IMR-90 (cell line): ENCODE measurements around the gene USP31. TPM values are rescaled to one million over a fixed set of nuclear protein-coding genes. Genes with fewer than 3 reads are reported as not detected.

Experiments
- ATAC-seq: fragments of 200-7000 bp; cut with Tn5 transposase; 2 replicates; pipeline ENCODE4 v1.9.1; 2020; ENCODE audit warnings: low read depth, mild to moderate bottlenecking, moderate library complexity
- BruUV-seq: library from RNA; stranded (reverse); fragments of 400-500 nt; replicated peaks from 2 replicates; lab custom pipeline; 2021; lab: Mats Ljungman, UMichigan
- CTCF ChIA-PET: fragments of 300-600 bp; formaldehyde crosslinking; extraction: SDS; loops from one replicate; lab custom pipeline; 2021; ENCODE audit warnings: antibody characterized with exemption; lab: Yijun Ruan, JAX
- POLR2A ChIA-PET: fragments of 300-600 bp; sonication (Branson Sonifier 250); formaldehyde crosslinking; loops from one replicate; lab custom pipeline; 2022; ENCODE audit warnings: antibody characterized with exemption; ENCODE audit not compliant: unreplicated experiment; lab: Charles Lee
- DNase-seq: peaks from one replicate; pipeline ENCODE4 v3.0.0; 2013
- H2AFZ ChIP-seq: replicated peaks from 2 replicates; pipeline ENCODE3; 2013; ENCODE audit warnings: low read length, mild to moderate bottlenecking; ENCODE audit not compliant: poor library complexity
- H2AK5ac ChIP-seq: 2 replicates; pipeline ENCODE4 v1.6.1; 2013; ENCODE audit warnings: low read depth, low read length, inconsistent platforms
- H2AK9ac ChIP-seq: replicated peaks from 2 replicates; pipeline ENCODE3; 2013; ENCODE audit warnings: mild to moderate bottlenecking, low read depth, low read length, moderate library complexity; ENCODE audit not compliant: poor library complexity
- H2BK120ac ChIP-seq: 2 replicates; pipeline ENCODE4 v1.6.1; 2013; ENCODE audit warnings: low read depth, low read length, inconsistent platforms
- H2BK15ac ChIP-seq: 3 replicates; pipeline ENCODE4 v1.6.1; 2013; ENCODE audit warnings: low read depth, low read length, inconsistent platforms
- H2BK20ac ChIP-seq: 2 replicates; pipeline ENCODE4 v1.6.1; 2013; ENCODE audit warnings: low read depth, mild to moderate bottlenecking, inconsistent platforms, low read length, moderate library complexity
- H2BK5ac ChIP-seq: 2 replicates; pipeline ENCODE4 v1.6.1; 2013; ENCODE audit warnings: mild to moderate bottlenecking, low read depth, low read length, inconsistent platforms; ENCODE audit not compliant: poor library complexity, severe bottlenecking
- H3K14ac ChIP-seq: replicated peaks from 2 replicates; pipeline ENCODE4 v1.6.1; 2013; ENCODE audit warnings: low read depth, low read length, inconsistent platforms
- H3K18ac ChIP-seq: 2 replicates; pipeline ENCODE4 v1.6.1; 2013; ENCODE audit warnings: low read depth, low read length, control low read depth
- H3K23ac ChIP-seq: 2 replicates; pipeline ENCODE4 v1.6.1; 2013; ENCODE audit warnings: low read depth, low read length, inconsistent platforms
- H3K27ac ChIP-seq: 2 replicates; pipeline ENCODE4 v1.5.1; 2013; ENCODE audit warnings: mild to moderate bottlenecking, control low read depth, low read length; ENCODE audit not compliant: insufficient read depth
- H3K27me3 ChIP-seq: 2 replicates; pipeline ENCODE4 v1.6.1; 2013; ENCODE audit warnings: low read length; ENCODE audit not compliant: control insufficient read depth, insufficient read depth
- H3K36me3 ChIP-seq: 2 replicates; pipeline ENCODE4 v1.6.1; 2013; ENCODE audit warnings: low read length, mixed read lengths; ENCODE audit not compliant: control insufficient read depth, insufficient read depth
- H3K4ac ChIP-seq: 2 replicates; pipeline ENCODE4 v1.6.1; 2013; ENCODE audit warnings: low read depth, low read length, inconsistent platforms
- H3K4me1 ChIP-seq: 2 replicates; pipeline ENCODE4 v1.6.1; 2013; ENCODE audit warnings: low read length, mixed read lengths; ENCODE audit not compliant: control insufficient read depth, insufficient read depth
- H3K4me2 ChIP-seq: 2 replicates; pipeline ENCODE4 v1.6.1; 2013; ENCODE audit warnings: low read depth, mild to moderate bottlenecking, control low read depth, low read length, moderate library complexity
- H3K4me3 ChIP-seq: 2 replicates; pipeline ENCODE4 v1.5.1; 2013; ENCODE audit warnings: low read depth, mild to moderate bottlenecking, control low read depth, low read length, moderate library complexity; ENCODE audit not compliant: insufficient read depth
- H3K56ac ChIP-seq: 2 replicates; pipeline ENCODE4 v1.6.1; 2013; ENCODE audit warnings: low read length, inconsistent platforms; ENCODE audit not compliant: insufficient read depth; ENCODE audit errors: extremely low read depth
- H3K79me1 ChIP-seq, 2 experiments: 2 replicates each; pipeline ENCODE4 v1.6.1; 2013; ENCODE audit warnings: low read length in 2 of 2, inconsistent platforms in 1 of 2, low read depth in 1 of 2
- H3K9ac ChIP-seq: 2 replicates; pipeline ENCODE4 v1.6.1; 2013; ENCODE audit warnings: low read depth, low read length, control low read depth
- H3K9me1 ChIP-seq: 2 replicates; pipeline ENCODE4 v1.6.1; 2013; ENCODE audit warnings: low read length, inconsistent platforms; ENCODE audit not compliant: insufficient read depth
- H3K9me3 ChIP-seq: 2 replicates; pipeline ENCODE4 v1.6.1; 2013; ENCODE audit warnings: low read length; ENCODE audit not compliant: control insufficient read depth, insufficient read depth
- H4K20me1 ChIP-seq: 2 replicates; pipeline ENCODE4 v1.6.1; 2013; ENCODE audit warnings: low read length, inconsistent platforms; ENCODE audit not compliant: insufficient read depth
- H4K5ac ChIP-seq: 2 replicates; pipeline ENCODE4 v1.6.1; 2013; ENCODE audit warnings: mild to moderate bottlenecking, low read depth, low read length, control low read depth
- H4K8ac ChIP-seq, 2 experiments: 2 replicates each; pipeline ENCODE4 v1.6.1; 2013; ENCODE audit warnings: low read depth in 2 of 2, low read length in 2 of 2, control low read depth in 1 of 2, inconsistent platforms in 1 of 2
- H4K91ac ChIP-seq: 2 replicates; pipeline ENCODE4 v1.6.1; 2013; ENCODE audit warnings: low read depth, low read length, inconsistent platforms; ENCODE audit not compliant: insufficient read depth
- CEBPB ChIP-seq: IDR thresholded peaks from 2 replicates; pipeline ENCODE4 v1.6.1; 2012; ENCODE audit warnings: low read depth, low read length, improper control_type of control experiment
- CHD1 ChIP-seq: IDR thresholded peaks from 2 replicates; pipeline ENCODE4 v1.6.1; 2012; ENCODE audit warnings: low read depth, low read length, improper control_type of control experiment
- CTCF ChIP-seq: conservative IDR thresholded peaks from 2 replicates; pipeline ENCODE4 v1.5.1; 2012; ENCODE audit warnings: mild to moderate bottlenecking, low read depth, low read length, improper control_type of control experiment
- FOS ChIP-seq: fragments of 150-350 bp; IDR thresholded peaks from 2 replicates; pipeline ENCODE4 v1.6.1; 2016; ENCODE audit warnings: low read depth, low read length
- MAFK ChIP-seq: IDR thresholded peaks from 2 replicates; pipeline ENCODE4 v1.6.1; 2012; ENCODE audit warnings: low read depth, low read length, improper control_type of control experiment
- MAZ ChIP-seq: IDR thresholded peaks from 2 replicates; pipeline ENCODE4 v1.6.1; 2012; ENCODE audit warnings: low read depth, mild to moderate bottlenecking, low read length, improper control_type of control experiment, moderate library complexity, borderline replicate concordance
- MXI1 ChIP-seq: IDR thresholded peaks from 2 replicates; pipeline ENCODE4 v1.6.1; 2012; ENCODE audit warnings: low read depth, mild to moderate bottlenecking, low read length, moderate library complexity, borderline replicate concordance
- POLR2A ChIP-seq: IDR thresholded peaks from 2 replicates; pipeline ENCODE4 v1.6.1; 2012; ENCODE audit warnings: mild to moderate bottlenecking, low read depth, low read length
- RAD21 ChIP-seq: IDR thresholded peaks from 2 replicates; pipeline ENCODE4 v1.6.1; 2012; ENCODE audit warnings: low read length, improper control_type of control experiment
- RCOR1 ChIP-seq: IDR thresholded peaks from 2 replicates; pipeline ENCODE4 v1.6.1; 2012; ENCODE audit warnings: mild to moderate bottlenecking, low read length, improper control_type of control experiment; ENCODE audit not compliant: insufficient replicate concordance
- RFX5 ChIP-seq: IDR thresholded peaks from 2 replicates; pipeline ENCODE4 v1.8.0; 2012; ENCODE audit warnings: low read depth, mild to moderate bottlenecking, low read length, moderate library complexity
- SMC3 ChIP-seq: fragments of 150-350 bp; IDR thresholded peaks from 2 replicates; pipeline ENCODE4 v1.6.1; 2016; ENCODE audit warnings: low read depth, mild to moderate bottlenecking, antibody characterized with exemption, low read length, moderate library complexity
- USF2 ChIP-seq: fragments of 150-350 bp; IDR thresholded peaks from 2 replicates; pipeline ENCODE4 v1.6.1; 2017; ENCODE audit warnings: mild to moderate bottlenecking, antibody characterized with exemption, low read length, low read depth
- WGBS, 2 experiments: methylation state at CpG; one replicate each; pipeline versions ENCODE4 v1.1.5 to v1.1.7; 2013; ENCODE audit warnings: missing lambda C conversion rate in 2 of 2; ENCODE audit not compliant: insufficient read length in 1 of 2; ENCODE audit errors: extremely low coverage in 2 of 2; 5-methylcytosine and 5-hydroxymethylcytosine counted together
- dilution Hi-C: fragments of 300-500 bp; cut with HindIII; formaldehyde crosslinking; loops from one replicate; pipeline ENCODE4 v1.14.3; 2018; ENCODE audit warnings: low sequenced_read_pairs; ENCODE audit not compliant: unreplicated experiment
- in situ Hi-C: fragments of 300-500 bp; cut with MboI; formaldehyde crosslinking; loops from 3 replicates; pipeline ENCODE4 v1.14.3; 2019; ENCODE audit warnings: low sequenced_read_pairs, inconsistent platforms, mixed read lengths
- intact Hi-C: fragments of 100-400 bp; cut with micrococcal nuclease; formaldehyde crosslinking; loops from 2 replicates; pipeline ENCODE4 v1.10.0; 2022
- polyA plus RNA-seq, 3 experiments: library from polyadenylated mRNA; depleted of rRNA; stranded (reverse); fragments of >200 nt; gene quantifications; 2 replicates each; pipeline ENCODE4 v1.2.3, GENCODE V29; 2012; ENCODE audit warnings: low replicate concordance in 1 of 3
- total RNA-seq: library from RNA; depleted of rRNA; stranded (reverse); fragments of >200 nt; gene quantifications from 2 replicates; pipeline ENCODE4 v1.2.3, GENCODE V29; 2012
- TF ChIP-seq, protein P1 (sequence below): fragments of 150-350 bp; IDR thresholded peaks from 2 replicates; pipeline ENCODE4 v1.6.1; 2016; ENCODE audit warnings: low read depth, mild to moderate bottlenecking, low read length, moderate library complexity, borderline replicate concordance

USP31 gene
- total and polyA plus RNA-seq, 2 of the 4 experiments (the other 2 are of a cell fraction): 2.9 to 3.4 TPM

- H2BK120ac ChIP-seq: no peak overlapping the region
- H2BK15ac ChIP-seq: no peak overlapping the region
- no peaks in the 10 kb centered on the region for H3K9me3 ChIP-seq
- in situ Hi-C loops (no loop called here), intact Hi-C loops (loop anchor here (1.0 to 2.0 kb wide), 2 partner anchors 161 to 374 kb away; no protein-coding TSS in a partner anchor), dilution Hi-C loops (no loop called here)
- DNase-seq (peak; percentile 77), ATAC-seq (peak; percentile 96)
- no peak overlapping the region for H3K18ac ChIP-seq
- H3K27ac ChIP-seq: no peak overlapping the region
- H3K56ac ChIP-seq: no peak overlapping the region
- H3K9ac ChIP-seq: no peak overlapping the region
- ChIA-PET POLR2A (no interaction called here), CTCF (interaction anchor here (0.6 to 1.3 kb wide), 6 partner anchors 9 to 100 kb away, joined by 3 to 4 read pairs (median 3); no protein-coding TSS in a partner anchor)
- H3K4me2 ChIP-seq: no peak overlapping the region
- no peak overlapping the region for H4K91ac ChIP-seq
- no peak overlapping the region for H2BK20ac ChIP-seq
- no peak overlapping the region for H3K23ac ChIP-seq
- no TSS peak for BruUV-seq
- H4K8ac ChIP-seq: no peak overlapping the region
- H3K14ac ChIP-seq: no peak overlapping the region
- WGBS, 2 experiments: 40% methylated on average over 1 of the region's 9 CpGs; no CpG with 5 or more reads in 1 of the 2 experiments
- H3K27me3 ChIP-seq: no peaks in the 10 kb centered on the region; the same call in 1 of the 2 replicates
- no peak overlapping the region for H2AFZ ChIP-seq
- no peak overlapping the region for H2AK5ac ChIP-seq
- H2BK5ac ChIP-seq: no peak overlapping the region
- H2AK9ac ChIP-seq: no peak overlapping the region
- H4K20me1 ChIP-seq: no peaks in the 10 kb centered on the region; the same call in 1 of the 2 replicates
- no peaks in the 10 kb centered on the region for H3K79me1 ChIP-seq
- no peak overlapping the region for H3K4ac ChIP-seq
- H3K9me1 ChIP-seq: no peaks in the 10 kb centered on the region
- H4K5ac ChIP-seq: no peak overlapping the region
- H3K36me3 ChIP-seq: no peaks in the 10 kb centered on the region
- H3K4me1 ChIP-seq: no peaks in the 10 kb centered on the region
- no peak overlapping the region for H3K4me3 ChIP-seq
- TF ChIP-seq CEBPB (no peak), RCOR1 (no peak), FOS (no peak), RAD21 (peak; percentile 66), MAFK (no peak), MXI1 (no peak), CHD1 (no peak), POLR2A (no peak), CTCF (peak; percentile 79), USF2 (peak; percentile 57; the same call in 1 of the 2 replicates), RFX5 (no peak), MAZ (no peak), SMC3 (peak; percentile 63)
- TF ChIP-seq, protein P1, sequence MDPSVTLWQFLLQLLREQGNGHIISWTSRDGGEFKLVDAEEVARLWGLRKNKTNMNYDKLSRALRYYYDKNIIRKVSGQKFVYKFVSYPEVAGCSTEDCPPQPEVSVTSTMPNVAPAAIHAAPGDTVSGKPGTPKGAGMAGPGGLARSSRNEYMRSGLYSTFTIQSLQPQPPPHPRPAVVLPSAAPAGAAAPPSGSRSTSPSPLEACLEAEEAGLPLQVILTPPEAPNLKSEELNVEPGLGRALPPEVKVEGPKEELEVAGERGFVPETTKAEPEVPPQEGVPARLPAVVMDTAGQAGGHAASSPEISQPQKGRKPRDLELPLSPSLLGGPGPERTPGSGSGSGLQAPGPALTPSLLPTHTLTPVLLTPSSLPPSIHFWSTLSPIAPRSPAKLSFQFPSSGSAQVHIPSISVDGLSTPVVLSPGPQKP: no peak
Measured at GRCh38 chr16:23060458-23061320, 88.6 kb downstream of the USP31 start.
